Loucy (cell line): ENCODE measurements around the gene PAGE1.

Experiments
- H2AFZ ChIP-seq: fragments of 200-600 bp; sonication (generic); 2 replicates; pipeline ENCODE4 v1.6.0; 2016; ENCODE audit warnings: antibody characterized with exemption, mild to moderate bottlenecking, low read length, moderate library complexity
- H3F3A ChIP-seq: fragments of 200-600 bp; 2 replicates; pipeline ENCODE4 v1.6.0; 2016; ENCODE audit warnings: antibody characterized with exemption, low read depth, mild to moderate bottlenecking
- H3K27me3 ChIP-seq: fragments of 200-600 bp; sonication (generic); 2 replicates; pipeline ENCODE4 v1.6.1; 2014; ENCODE audit warnings: low read length, mild to moderate bottlenecking; ENCODE audit not compliant: insufficient read depth, poor library complexity, severe bottlenecking
- H3K36me3 ChIP-seq: fragments of 200-600 bp; sonication (generic); 2 replicates; pipeline ENCODE4 v1.6.1; 2016; ENCODE audit warnings: low read length; ENCODE audit not compliant: insufficient read depth
- H3K4me1 ChIP-seq: fragments of 200-600 bp; sonication (generic); 2 replicates; pipeline ENCODE4 v1.5.1; 2014; ENCODE audit warnings: low read length, mild to moderate bottlenecking; ENCODE audit not compliant: insufficient read depth, poor library complexity, severe bottlenecking
- H3K4me2 ChIP-seq: fragments of 200-600 bp; sonication (generic); 2 replicates; pipeline ENCODE4 v1.6.0; 2014; ENCODE audit warnings: antibody characterized with exemption, low read length, low read depth, mild to moderate bottlenecking; ENCODE audit not compliant: poor library complexity, severe bottlenecking
- H3K4me3 ChIP-seq: fragments of 200-600 bp; sonication (generic); 2 replicates; pipeline ENCODE4 v1.5.1; 2014; ENCODE audit warnings: low read length, mild to moderate bottlenecking, mixed read lengths; ENCODE audit not compliant: poor library complexity, severe bottlenecking
- H3K79me2 ChIP-seq: fragments of 200-600 bp; sonication (generic); 2 replicates; pipeline ENCODE4 v1.6.1; 2014; ENCODE audit warnings: low read length; ENCODE audit not compliant: insufficient read depth
- H3K9ac ChIP-seq: fragments of 200-600 bp; sonication (generic); 2 replicates; pipeline ENCODE4 v1.6.0; 2014; ENCODE audit warnings: mild to moderate bottlenecking, low read depth, low read length, moderate library complexity; ENCODE audit not compliant: poor library complexity, severe bottlenecking
- H3K9me2 ChIP-seq: fragments of 200-600 bp; sonication (generic); replicated peaks from 2 replicates; pipeline ENCODE4 v1.6.1; 2016; ENCODE audit warnings: low read depth, low read length, mixed read lengths
- H3K9me3 ChIP-seq: fragments of 200-600 bp; sonication (generic); 2 replicates; pipeline ENCODE4 v1.6.1; 2014; ENCODE audit warnings: mild to moderate bottlenecking, antibody characterized with exemption, low read length, low read depth; ENCODE audit not compliant: insufficient read depth
- H4K20me1 ChIP-seq: fragments of 200-600 bp; sonication (generic); 2 replicates; pipeline ENCODE4 v1.6.0; 2014; ENCODE audit warnings: antibody characterized with exemption, low read length, mild to moderate bottlenecking; ENCODE audit not compliant: insufficient read depth, poor library complexity, severe bottlenecking
- CTCF ChIP-seq: fragments of 200-600 bp; sonication (generic); conservative IDR thresholded peaks from 2 replicates; pipeline ENCODE4 v1.5.1; 2014; ENCODE audit warnings: mild to moderate bottlenecking, antibody characterized with exemption, low read length
- EZH2phosphoT487 ChIP-seq: fragments of 200-600 bp; IDR thresholded peaks from 2 replicates; pipeline ENCODE4 v1.6.1; 2018; ENCODE audit warnings: antibody characterized with exemption, mild to moderate bottlenecking, moderate library complexity, borderline replicate concordance

The PAGE1 gene

GRCh38 chrX:49712577-49712976 is 16.8 kb upstream of the PAGE1 start:
- no peak overlapping the region for H3K9ac ChIP-seq
- H3K4me1 ChIP-seq = no peaks in the 10 kb centered on the region
- no peaks in the 10 kb centered on the region for H3K9me2 ChIP-seq
- no peaks in the 10 kb centered on the region for H3K79me2 ChIP-seq
- no peaks in the 10 kb centered on the region for H3K27me3 ChIP-seq
- no peak overlapping the region for H2AFZ ChIP-seq
- no peaks in the 10 kb centered on the region for H3K9me3 ChIP-seq
- H4K20me1 ChIP-seq = no peaks in the 10 kb centered on the region
- H3K4me3 ChIP-seq = no peak overlapping the region
- no peaks in the 10 kb centered on the region for H3K36me3 ChIP-seq
- no peak for TF ChIP-seq CTCF
- no peak for TF ChIP-seq EZH2phosphoT487
- H3K4me2 ChIP-seq = no peak overlapping the region
- no peaks in the 10 kb centered on the region for H3F3A ChIP-seq

GRCh38 chrX:49710744-49711319 is 15.0 kb upstream of the PAGE1 start:
- no peak overlapping the region for H3K9ac ChIP-seq
- H3K4me2 ChIP-seq = no peak overlapping the region
- H2AFZ ChIP-seq = no peak overlapping the region
- no peaks in the 10 kb centered on the region for H4K20me1 ChIP-seq
- no peak overlapping the region for H3K4me3 ChIP-seq
- H3K27me3 ChIP-seq = no peaks in the 10 kb centered on the region
- H3K79me2 ChIP-seq = no peaks in the 10 kb centered on the region
- no peaks in the 10 kb centered on the region for H3K4me1 ChIP-seq
- no peaks in the 10 kb centered on the region for H3K9me3 ChIP-seq
- no peaks in the 10 kb centered on the region for H3K9me2 ChIP-seq
- H3F3A ChIP-seq = no peaks in the 10 kb centered on the region
- TF ChIP-seq EZH2phosphoT487 = no peak
- TF ChIP-seq CTCF = no peak
- no peaks in the 10 kb centered on the region for H3K36me3 ChIP-seq

DNA sequence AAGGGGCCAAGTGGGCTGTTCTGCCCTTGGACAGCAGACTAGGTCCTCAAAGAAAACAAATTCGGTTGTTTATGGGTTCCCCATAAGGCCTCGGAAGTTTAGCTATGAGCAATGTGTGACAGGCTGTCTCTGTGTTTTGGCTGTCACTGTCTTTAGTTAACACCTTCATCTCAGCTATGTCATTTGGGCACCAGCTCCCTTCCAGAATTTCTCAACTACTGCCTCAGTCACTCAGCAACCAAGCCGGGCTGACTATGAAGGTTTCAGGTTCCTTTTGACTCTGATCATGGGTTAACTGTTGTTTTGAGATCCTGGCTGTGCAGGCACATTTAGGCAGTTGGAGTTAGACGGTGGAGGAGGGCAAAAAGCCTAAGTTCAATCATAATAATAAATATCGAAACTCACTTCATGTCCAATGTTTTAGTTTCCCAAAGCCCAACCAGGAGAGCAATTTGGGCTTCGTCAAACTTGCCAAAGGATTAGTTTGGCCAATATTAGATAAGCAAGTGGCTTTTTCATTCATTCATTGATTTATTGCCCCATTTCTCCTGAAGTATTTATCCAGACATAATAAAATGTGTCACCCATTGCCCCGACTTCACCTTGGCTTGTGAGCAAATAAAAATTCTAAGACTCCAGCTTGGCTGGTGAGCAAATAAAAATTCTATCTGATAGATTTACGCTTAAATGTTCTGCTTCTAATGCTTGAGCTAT is 9.1 kb upstream of the PAGE1 start:
- TF ChIP-seq CTCF (no peak), EZH2phosphoT487 (no peak)
- H3K9me3 ChIP-seq = no peaks in the 10 kb centered on the region

More for the DNA sequence above, 9.1 kb upstream of the PAGE1 start:
- Histone ChIP-seq H3F3A (no peaks in the 10 kb centered on the region), H3K4me3 (no peak overlapping the region), H3K79me2 (no peaks in the 10 kb centered on the region), H3K9me2 (no peaks in the 10 kb centered on the region), H3K9ac (no peak overlapping the region), H3K27me3 (no peaks in the 10 kb centered on the region), H2AFZ (no peak overlapping the region), H3K4me2 (no peak overlapping the region), H3K4me1 (no peaks in the 10 kb centered on the region), H3K36me3 (no peaks in the 10 kb centered on the region), H4K20me1 (no peaks in the 10 kb centered on the region)
